ENCODE results near the gene CDH8. TPM values are rescaled to one million over a fixed set of nuclear protein-coding genes. Genes with fewer than 3 reads are reported as not detected.
"Not testable (repeated sequence)": the region's sequence is repeated elsewhere in the genome, so short reads cannot be mapped to it uniquely, and the experiment has no call there.

CDH8 gene
- total and polyA plus RNA-seq, 12 donors = 0.03 to 9.2 (median 0.40) TPM; not detected in 8

- H3K4me1 ChIP-seq (replicated peaks in 1 of 2) = no peaks in the 10 kb centered on the region
- no peaks in the 10 kb centered on the region for H3K36me3 ChIP-seq (replicated peaks in 1 of 2)
- no peak for DNase-seq
- no peak overlapping the region for H3K27ac ChIP-seq
- H3K4me3 ChIP-seq = no peak overlapping the region
- H3K9me3 ChIP-seq (replicated peaks in 1 of 3) = no peaks in the 10 kb centered on the region
- TF ChIP-seq POLR2A (IDR thresholded peaks at IDR 0.05) = no peak
- no peak for TF ChIP-seq CTCF (IDR thresholded peaks at IDR 0.05)
- intact Hi-C loops (cut with DNase I) = no loop called here
- H3K27me3 ChIP-seq = no peaks in the 10 kb centered on the region
Measured at GRCh38 chr16:61814726-61815347, 221.4 kb downstream of the CDH8 start.

GRCh38 chr16:61813339-61813738, 222.9 kb downstream of the CDH8 start:
- 88 to 96% (median 93%) methylated on average over 8 of the region's 8 CpGs for WGBS, 4 donors
- H3K27me3 ChIP-seq = no peaks in the 10 kb centered on the region
- TF ChIP-seq POLR2A (IDR thresholded peaks at IDR 0.05) (no peak), CTCF (IDR thresholded peaks at IDR 0.05) (no peak)
- H3K4me3 ChIP-seq = no peak overlapping the region
- no peak overlapping the region for H3K27ac ChIP-seq
- no peaks in the 10 kb centered on the region for H3K4me1 ChIP-seq (replicated peaks in 1 of 2)
- intact Hi-C loops (cut with DNase I) = no loop called here
- no peaks in the 10 kb centered on the region for H3K9me3 ChIP-seq (replicated peaks in 1 of 3)
- no peaks in the 10 kb centered on the region for H3K36me3 ChIP-seq (replicated peaks in 1 of 2)
- DNase-seq = no peak

- Histone ChIP-seq H3K27me3 (no peaks in the 10 kb centered on the region), H3K4me3 (no peak overlapping the region), H3K9me3 (replicated peaks in 1 of 3) (no peaks in the 10 kb centered on the region), H3K36me3 (replicated peaks in 1 of 2) (no peaks in the 10 kb centered on the region), H3K4me1 (replicated peaks in 1 of 2) (no peaks in the 10 kb centered on the region), H3K27ac (no peak overlapping the region)
- TF ChIP-seq CTCF (IDR thresholded peaks at IDR 0.05) (no peak), POLR2A (IDR thresholded peaks at IDR 0.05) (no peak)
- intact Hi-C loops (cut with DNase I) = no loop called here
- no peak for DNase-seq
Measured at GRCh38 chr16:61812251-61812650, 224.0 kb downstream of the CDH8 start.

GRCh38 chr16:61807551-61807950, 228.7 kb downstream of the CDH8 start:
- no peaks in the 10 kb centered on the region for H3K4me1 ChIP-seq (replicated peaks in 1 of 2)
- no peaks in the 10 kb centered on the region for H3K9me3 ChIP-seq (replicated peaks in 1 of 3)
- no peaks in the 10 kb centered on the region for H3K27me3 ChIP-seq
- H3K4me3 ChIP-seq = no peak overlapping the region
- DNase-seq = no peak
- WGBS, 4 donors = 84 to 97% (median 90%) methylated on average over 3 of the region's 3 CpGs
- intact Hi-C loops (cut with DNase I) = no loop called here
- H3K27ac ChIP-seq = no peak overlapping the region
- no peaks in the 10 kb centered on the region for H3K36me3 ChIP-seq (replicated peaks in 1 of 2)
- no peak for TF ChIP-seq POLR2A (IDR thresholded peaks at IDR 0.05)
- no peak for TF ChIP-seq CTCF (IDR thresholded peaks at IDR 0.05)

GRCh38 chr16:61801217-61801616, 235.0 kb downstream of the CDH8 start:
- H3K27me3 ChIP-seq; DNase-seq; H3K4me3 ChIP-seq; H3K4me1 ChIP-seq (replicated peaks in 1 of 2); H3K9me3 ChIP-seq (replicated peaks in 1 of 3); H3K27ac ChIP-seq; H3K36me3 ChIP-seq (replicated peaks in 1 of 2); intact Hi-C loops (cut with DNase I): not testable (repeated sequence)
- 83 to 99% (median 95%) methylated on average over 4 to 7 of the region's 10 CpGs for WGBS, 4 donors
